SK-N-SH treated with all-trans-retinoic acid at 6 μM for 48 hours (cell line): ENCODE results near the gene PEPD.
A peak's percentile ranks its signal among the peaks of the same experiment; 100 is the strongest.

ENCODE experiments used
- ATAC-seq: fragments of 200-7000 bp; cut with Tn5 transposase; 3 replicates; pipeline ENCODE4 v1.9.1; 2020; ENCODE audit warnings: mild to moderate bottlenecking, moderate library complexity
- ARNTL ChIP-seq: fragments of 450-650 bp; formaldehyde crosslinking; IDR thresholded peaks from 2 replicates; pipeline ENCODE4 v1.5.0; 2020; ENCODE audit warnings: low read depth, mild to moderate bottlenecking, moderate library complexity, borderline replicate concordance
- BACH2 ChIP-seq: fragments of 250-450 bp; sonication (Bioruptor Pico); IDR thresholded peaks from 2 replicates; pipeline ENCODE4 v1.9.0; 2021; ENCODE audit warnings: mild to moderate bottlenecking, borderline replicate concordance
- CSDC2 ChIP-seq: fragments of 250-450 bp; sonication (Bioruptor Pico); IDR thresholded peaks from 2 replicates; pipeline ENCODE4 v1.5.0; 2020; ENCODE audit warnings: mild to moderate bottlenecking, moderate library complexity
- GLIS3 ChIP-seq: fragments of 250-450 bp; sonication (Bioruptor Pico); IDR thresholded peaks from 2 replicates; pipeline ENCODE4 v1.5.0; 2020; ENCODE audit warnings: mild to moderate bottlenecking, moderate library complexity
- ISL1 ChIP-seq: fragments of 250-450 bp; sonication (Bioruptor Pico); IDR thresholded peaks from 2 replicates; pipeline ENCODE4 v2.1.2; 2022; ENCODE audit warnings: mild to moderate bottlenecking, moderate library complexity
- PPARA ChIP-seq: fragments of 250-450 bp; sonication (Bioruptor Pico); IDR thresholded peaks from 2 replicates; pipeline ENCODE4 v1.5.0; 2020; ENCODE audit warnings: mild to moderate bottlenecking, borderline replicate concordance
- SNAI2 ChIP-seq: fragments of 250-450 bp; sonication (Bioruptor Pico); IDR thresholded peaks from 2 replicates; pipeline ENCODE4 v1.5.0; 2020; ENCODE audit warnings: mild to moderate bottlenecking, moderate library complexity
- TCF4 ChIP-seq: fragments of 250-450 bp; sonication (Bioruptor Pico); IDR thresholded peaks from 2 replicates; pipeline ENCODE4 v1.8.0; 2021; ENCODE audit warnings: mild to moderate bottlenecking, moderate library complexity, borderline replicate concordance
- TOX ChIP-seq: fragments of 250-450 bp; sonication (Bioruptor Pico); IDR thresholded peaks from 2 replicates; pipeline ENCODE4 v1.8.0; 2021; ENCODE audit warnings: mild to moderate bottlenecking, moderate library complexity, borderline replicate concordance
- ZFP3 ChIP-seq: fragments of 250-450 bp; sonication (Bioruptor Pico); IDR thresholded peaks from 2 replicates; pipeline ENCODE4 v1.5.0; 2020; ENCODE audit warnings: mild to moderate bottlenecking, moderate library complexity
- ZFP30 ChIP-seq: fragments of 450-650 bp; formaldehyde crosslinking; IDR thresholded peaks from 2 replicates; pipeline ENCODE4 v1.5.0; 2022; ENCODE audit warnings: mild to moderate bottlenecking, moderate library complexity
- ZNF565 ChIP-seq: fragments of 450-650 bp; formaldehyde crosslinking; conservative IDR thresholded peaks from 2 replicates; pipeline ENCODE4 v1.5.0; 2020; ENCODE audit warnings: low read depth, mild to moderate bottlenecking, moderate library complexity
- ZNF70 ChIP-seq: fragments of 450-650 bp; formaldehyde crosslinking; IDR thresholded peaks from 2 replicates; pipeline ENCODE4 v1.5.0; 2020; ENCODE audit warnings: mild to moderate bottlenecking, moderate library complexity
- ZNF8 ChIP-seq: fragments of 450-650 bp; formaldehyde crosslinking; IDR thresholded peaks from 2 replicates; pipeline ENCODE4 v1.5.0; 2020; ENCODE audit warnings: mild to moderate bottlenecking, moderate library complexity
- TF ChIP-seq, protein P1 (sequence below): fragments of 250-450 bp; sonication (Bioruptor Pico); IDR thresholded peaks from 2 replicates; pipeline ENCODE4 v1.8.0; 2021; ENCODE audit warnings: low read depth, mild to moderate bottlenecking, moderate library complexity, borderline replicate concordance
- TF ChIP-seq, protein P2 (sequence below): fragments of 250-450 bp; sonication (Bioruptor Pico); IDR thresholded peaks from 2 replicates; pipeline ENCODE4 v1.5.0; 2020; ENCODE audit warnings: mild to moderate bottlenecking, moderate library complexity
- TF ChIP-seq, protein P3 (sequence below): fragments of 250-450 bp; sonication (Bioruptor Pico); IDR thresholded peaks from 2 replicates; pipeline ENCODE4 v1.5.1; 2021; ENCODE audit warnings: mild to moderate bottlenecking, moderate library complexity
- TF ChIP-seq, protein P4 (sequence below): fragments of 250-450 bp; sonication (Bioruptor Pico); IDR thresholded peaks from 2 replicates; pipeline ENCODE4 v1.5.1; 2020; ENCODE audit warnings: low read depth, mild to moderate bottlenecking, moderate library complexity
- TF ChIP-seq, protein P5 (sequence below): fragments of 250-450 bp; sonication (Bioruptor Pico); IDR thresholded peaks from 2 replicates; pipeline ENCODE4 v1.8.0; 2020; ENCODE audit warnings: mild to moderate bottlenecking, moderate library complexity, borderline replicate concordance

PEPD gene

DNA sequence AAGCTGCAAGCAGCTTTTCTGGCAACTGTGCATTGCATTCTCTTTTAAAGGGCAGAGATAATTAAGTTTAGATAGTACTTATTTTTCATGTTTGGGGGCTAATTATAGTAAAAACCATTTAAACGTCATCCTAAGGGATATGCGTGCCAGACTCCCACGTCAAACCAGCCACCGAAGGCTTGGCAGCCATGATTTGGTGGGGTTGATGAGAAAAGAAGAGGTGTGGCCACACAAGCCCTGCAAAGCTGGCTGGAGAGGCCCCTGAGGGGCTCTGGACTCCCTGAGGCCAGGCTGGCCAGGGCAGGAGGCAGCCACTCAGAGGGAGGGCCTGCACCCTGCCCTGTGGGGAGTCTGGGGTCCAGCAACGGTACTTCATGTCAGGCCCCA lies 17.5 kb downstream of the PEPD start:
- TF ChIP-seq, protein P1, sequence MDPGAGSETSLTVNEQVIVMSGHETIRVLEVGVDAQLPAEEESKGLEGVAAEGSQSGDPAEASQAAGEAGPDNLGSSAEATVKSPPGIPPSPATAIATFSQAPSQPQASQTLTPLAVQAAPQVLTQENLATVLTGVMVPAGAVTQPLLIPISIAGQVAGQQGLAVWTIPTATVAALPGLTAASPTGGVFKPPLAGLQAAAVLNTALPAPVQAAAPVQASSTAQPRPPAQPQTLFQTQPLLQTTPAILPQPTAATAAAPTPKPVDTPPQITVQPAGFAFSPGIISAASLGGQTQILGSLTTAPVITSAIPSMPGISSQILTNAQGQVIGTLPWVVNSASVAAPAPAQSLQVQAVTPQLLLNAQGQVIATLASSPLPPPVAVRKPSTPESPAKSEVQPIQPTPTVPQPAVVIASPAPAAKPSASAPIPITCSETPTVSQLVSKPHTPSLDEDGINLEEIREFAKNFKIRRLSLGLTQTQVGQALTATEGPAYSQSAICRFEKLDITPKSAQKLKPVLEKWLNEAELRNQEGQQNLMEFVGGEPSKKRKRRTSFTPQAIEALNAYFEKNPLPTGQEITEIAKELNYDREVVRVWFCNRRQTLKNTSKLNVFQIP (CRISPR knock-in tag) = no peak
- TF ChIP-seq GLIS3 (CRISPR knock-in tag) (0 out of 2 replicates have a peak, but pooled peaks have one; percentile 37), ZFP30 (CRISPR knock-in tag) (no peak), ISL1 (CRISPR knock-in tag) (peak; percentile 94), ZFP3 (peak; percentile 77; the same call in 1 of the 2 replicates), ZNF8 (CRISPR knock-in tag) (no peak), TCF4 (peak; percentile 66; the same call in 1 of the 2 replicates), BACH2 (no peak), SNAI2 (peak; percentile 91), ZNF565 (CRISPR knock-in tag) (peak; percentile 81; the same call in 1 of the 2 replicates), ZNF70 (no peak), ARNTL (CRISPR knock-in tag) (no peak)
- TF ChIP-seq, protein P2, sequence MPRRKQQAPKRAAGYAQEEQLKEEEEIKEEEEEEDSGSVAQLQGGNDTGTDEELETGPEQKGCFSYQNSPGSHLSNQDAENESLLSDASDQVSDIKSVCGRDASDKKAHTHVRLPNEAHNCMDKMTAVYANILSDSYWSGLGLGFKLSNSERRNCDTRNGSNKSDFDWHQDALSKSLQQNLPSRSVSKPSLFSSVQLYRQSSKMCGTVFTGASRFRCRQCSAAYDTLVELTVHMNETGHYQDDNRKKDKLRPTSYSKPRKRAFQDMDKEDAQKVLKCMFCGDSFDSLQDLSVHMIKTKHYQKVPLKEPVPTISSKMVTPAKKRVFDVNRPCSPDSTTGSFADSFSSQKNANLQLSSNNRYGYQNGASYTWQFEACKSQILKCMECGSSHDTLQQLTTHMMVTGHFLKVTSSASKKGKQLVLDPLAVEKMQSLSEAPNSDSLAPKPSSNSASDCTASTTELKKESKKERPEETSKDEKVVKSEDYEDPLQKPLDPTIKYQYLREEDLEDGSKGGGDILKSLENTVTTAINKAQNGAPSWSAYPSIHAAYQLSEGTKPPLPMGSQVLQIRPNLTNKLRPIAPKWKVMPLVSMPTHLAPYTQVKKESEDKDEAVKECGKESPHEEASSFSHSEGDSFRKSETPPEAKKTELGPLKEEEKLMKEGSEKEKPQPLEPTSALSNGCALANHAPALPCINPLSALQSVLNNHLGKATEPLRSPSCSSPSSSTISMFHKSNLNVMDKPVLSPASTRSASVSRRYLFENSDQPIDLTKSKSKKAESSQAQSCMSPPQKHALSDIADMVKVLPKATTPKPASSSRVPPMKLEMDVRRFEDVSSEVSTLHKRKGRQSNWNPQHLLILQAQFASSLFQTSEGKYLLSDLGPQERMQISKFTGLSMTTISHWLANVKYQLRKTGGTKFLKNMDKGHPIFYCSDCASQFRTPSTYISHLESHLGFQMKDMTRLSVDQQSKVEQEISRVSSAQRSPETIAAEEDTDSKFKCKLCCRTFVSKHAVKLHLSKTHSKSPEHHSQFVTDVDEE = peak; percentile 50; the same call in 1 of the 2 replicates
- TF ChIP-seq, protein P3, sequence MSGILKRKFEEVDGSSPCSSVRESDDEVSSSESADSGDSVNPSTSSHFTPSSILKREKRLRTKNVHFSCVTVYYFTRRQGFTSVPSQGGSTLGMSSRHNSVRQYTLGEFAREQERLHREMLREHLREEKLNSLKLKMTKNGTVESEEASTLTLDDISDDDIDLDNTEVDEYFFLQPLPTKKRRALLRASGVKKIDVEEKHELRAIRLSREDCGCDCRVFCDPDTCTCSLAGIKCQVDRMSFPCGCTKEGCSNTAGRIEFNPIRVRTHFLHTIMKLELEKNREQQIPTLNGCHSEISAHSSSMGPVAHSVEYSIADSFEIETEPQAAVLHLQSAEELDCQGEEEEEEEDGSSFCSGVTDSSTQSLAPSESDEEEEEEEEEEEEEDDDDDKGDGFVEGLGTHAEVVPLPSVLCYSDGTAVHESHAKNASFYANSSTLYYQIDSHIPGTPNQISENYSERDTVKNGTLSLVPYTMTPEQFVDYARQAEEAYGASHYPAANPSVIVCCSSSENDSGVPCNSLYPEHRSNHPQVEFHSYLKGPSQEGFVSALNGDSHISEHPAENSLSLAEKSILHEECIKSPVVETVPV (CRISPR knock-in tag) = peak; percentile 38; the same call in 1 of the 2 replicates
- TF ChIP-seq, protein P4, sequence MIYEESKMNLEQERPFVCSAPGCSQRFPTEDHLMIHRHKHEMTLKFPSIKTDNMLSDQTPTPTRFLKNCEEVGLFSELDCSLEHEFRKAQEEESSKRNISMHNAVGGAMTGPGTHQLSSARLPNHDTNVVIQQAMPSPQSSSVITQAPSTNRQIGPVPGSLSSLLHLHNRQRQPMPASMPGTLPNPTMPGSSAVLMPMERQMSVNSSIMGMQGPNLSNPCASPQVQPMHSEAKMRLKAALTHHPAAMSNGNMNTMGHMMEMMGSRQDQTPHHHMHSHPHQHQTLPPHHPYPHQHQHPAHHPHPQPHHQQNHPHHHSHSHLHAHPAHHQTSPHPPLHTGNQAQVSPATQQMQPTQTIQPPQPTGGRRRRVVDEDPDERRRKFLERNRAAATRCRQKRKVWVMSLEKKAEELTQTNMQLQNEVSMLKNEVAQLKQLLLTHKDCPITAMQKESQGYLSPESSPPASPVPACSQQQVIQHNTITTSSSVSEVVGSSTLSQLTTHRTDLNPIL = no peak
- TF ChIP-seq, protein P5, sequence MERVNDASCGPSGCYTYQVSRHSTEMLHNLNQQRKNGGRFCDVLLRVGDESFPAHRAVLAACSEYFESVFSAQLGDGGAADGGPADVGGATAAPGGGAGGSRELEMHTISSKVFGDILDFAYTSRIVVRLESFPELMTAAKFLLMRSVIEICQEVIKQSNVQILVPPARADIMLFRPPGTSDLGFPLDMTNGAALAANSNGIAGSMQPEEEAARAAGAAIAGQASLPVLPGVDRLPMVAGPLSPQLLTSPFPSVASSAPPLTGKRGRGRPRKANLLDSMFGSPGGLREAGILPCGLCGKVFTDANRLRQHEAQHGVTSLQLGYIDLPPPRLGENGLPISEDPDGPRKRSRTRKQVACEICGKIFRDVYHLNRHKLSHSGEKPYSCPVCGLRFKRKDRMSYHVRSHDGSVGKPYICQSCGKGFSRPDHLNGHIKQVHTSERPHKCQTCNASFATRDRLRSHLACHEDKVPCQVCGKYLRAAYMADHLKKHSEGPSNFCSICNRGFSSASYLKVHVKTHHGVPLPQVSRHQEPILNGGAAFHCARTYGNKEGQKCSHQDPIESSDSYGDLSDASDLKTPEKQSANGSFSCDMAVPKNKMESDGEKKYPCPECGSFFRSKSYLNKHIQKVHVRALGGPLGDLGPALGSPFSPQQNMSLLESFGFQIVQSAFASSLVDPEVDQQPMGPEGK (CRISPR knock-in tag) = 0 out of 2 replicates have a peak, but pooled peaks have one; percentile 36
- peak; percentile 14; the same call in 1 of the 3 replicates for ATAC-seq

DNA sequence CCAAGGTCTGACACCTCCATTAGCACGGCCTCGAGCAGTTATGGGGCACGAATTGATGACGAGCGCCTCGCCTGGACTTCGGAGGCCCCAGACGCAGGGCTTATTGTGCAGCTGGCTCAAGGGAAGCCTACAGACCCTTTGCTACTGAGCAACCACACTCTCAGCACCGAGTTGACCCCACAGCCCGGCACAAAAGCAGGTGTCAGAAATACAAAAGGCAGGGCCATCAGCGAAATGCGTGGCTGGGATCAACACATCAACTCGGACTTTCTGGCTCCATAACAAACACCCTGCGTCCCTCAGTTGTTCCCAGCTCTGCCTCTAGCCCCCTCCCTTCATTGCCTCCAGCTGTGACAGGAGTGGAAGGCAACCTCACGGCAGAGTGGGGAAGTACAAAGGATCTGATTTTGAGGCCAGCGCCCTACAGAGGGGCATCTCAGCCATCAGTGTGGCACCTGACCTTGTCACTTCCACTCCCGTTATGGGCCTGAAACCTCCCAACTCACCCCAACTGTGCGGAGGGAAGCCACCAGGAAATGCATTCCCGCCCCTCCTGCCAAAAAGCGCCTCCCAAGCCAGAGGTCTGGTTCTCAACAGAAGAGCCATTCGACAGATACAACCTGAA lies 18.0 kb downstream of the PEPD start:
- no peak; the same call in 2 of the 3 replicates for ATAC-seq
- no peak for TF ChIP-seq TCF4
- no peak for TF ChIP-seq CSDC2 (CRISPR knock-in tag)
- no peak for TF ChIP-seq ZFP30 (CRISPR knock-in tag)
- TF ChIP-seq SNAI2 = no peak
- TF ChIP-seq TOX (CRISPR knock-in tag) = no peak
- TF ChIP-seq, protein P3 (CRISPR knock-in tag) = no peak
- TF ChIP-seq PPARA (CRISPR knock-in tag) = no peak
- peak; percentile 36; the same call in 1 of the 2 replicates for TF ChIP-seq ZNF70
- TF ChIP-seq, all 23 proteins: peak for 1
